Liver (tissue), 9 donors: ENCODE results near the gene AKT3. TPM values are rescaled to one million over a fixed set of nuclear protein-coding genes. Genes with fewer than 3 reads are reported as not detected.

Experiments used
- DNase-seq: peaks from one replicate; pipeline ENCODE4 v3.0.0-alpha.2; 2017; ENCODE audit warnings: low spot score
- H3K27ac ChIP-seq, 2 donors: one replicate each; pipeline ENCODE4 v1.7.0; 2013; ENCODE audit warnings: inconsistent platforms in 2 of 2, low read length in 2 of 2, control low read depth in 1 of 2, low read depth in 1 of 2, mild to moderate bottlenecking in 1 of 2
- H3K27me3 ChIP-seq, 4 donors: one replicate each; pipeline versions ENCODE4 v1.6.1 to v1.7.0; 2013; ENCODE audit warnings: low read length in 3 of 4, inconsistent platforms in 1 of 4, mild to moderate bottlenecking in 1 of 4, moderate library complexity in 1 of 4; ENCODE audit not compliant: control insufficient read depth in 4 of 4, insufficient read depth in 4 of 4
- H3K36me3 ChIP-seq, 4 donors: one replicate each; pipeline versions ENCODE4 v1.6.1 to v1.7.0; 2013; ENCODE audit warnings: low read length in 3 of 4, mild to moderate bottlenecking in 3 of 4, low read depth in 1 of 4, moderate library complexity in 1 of 4; ENCODE audit not compliant: control insufficient read depth in 4 of 4, insufficient read depth in 3 of 4
- H3K4me1 ChIP-seq, 4 donors: one replicate each; pipeline versions ENCODE4 v1.6.1 to v1.7.0; 2013; ENCODE audit warnings: low read length in 3 of 4, mild to moderate bottlenecking in 3 of 4, moderate library complexity in 1 of 4; ENCODE audit not compliant: control insufficient read depth in 4 of 4, insufficient read depth in 4 of 4
- H3K4me3 ChIP-seq, 3 donors: one replicate each; pipeline versions ENCODE4 v1.6.1 to v1.7.0; 2013; ENCODE audit warnings: low read length in 3 of 3, control low read depth in 1 of 3, low read depth in 1 of 3, mild to moderate bottlenecking in 1 of 3
- H3K9ac ChIP-seq, 2 donors: one replicate each; pipeline ENCODE4 v1.7.0; 2013; ENCODE audit warnings: low read length in 2 of 2, mild to moderate bottlenecking in 2 of 2, moderate library complexity in 2 of 2, control low read depth in 1 of 2, low read depth in 1 of 2
- H3K9me3 ChIP-seq, 4 donors: one replicate each; pipeline versions ENCODE4 v1.6.1 to v1.7.0; 2013; ENCODE audit warnings: low read length in 3 of 4; ENCODE audit not compliant: control insufficient read depth in 4 of 4
- ATF3 ChIP-seq: IDR thresholded peaks from 2 replicates; pipeline ENCODE4 v1.6.1; 2016; ENCODE audit warnings: antibody characterized with exemption
- CTCF ChIP-seq: fragments of 150-350 bp; IDR thresholded peaks from 2 replicates; pipeline ENCODE4 v1.5.1; 2017; ENCODE audit warnings: improper control_type of control experiment, low read depth, low read length; ENCODE audit not compliant: missing input control
- EGR1 ChIP-seq, 2 donors: IDR thresholded peaks; 2 replicates each; pipeline ENCODE4 v1.6.1; 2016 to 2018; ENCODE audit warnings: antibody characterized with exemption in 2 of 2, low read depth in 2 of 2
- FOXA1 ChIP-seq: IDR thresholded peaks from 2 replicates; pipeline ENCODE4 v1.6.1; 2016; ENCODE audit warnings: antibody characterized with exemption
- FOXA2 ChIP-seq: IDR thresholded peaks from 2 replicates; pipeline ENCODE4 v1.6.1; 2016; ENCODE audit warnings: antibody characterized with exemption
- GABPA ChIP-seq, 2 donors: IDR thresholded peaks in 1 of 2; conservative IDR thresholded peaks in 1 of 2; 2 replicates each; pipeline ENCODE4 v1.6.1; 2016; ENCODE audit warnings: antibody characterized with exemption in 2 of 2, mild to moderate bottlenecking in 1 of 2, moderate library complexity in 1 of 2
- HNF4A ChIP-seq, 2 donors: conservative IDR thresholded peaks; 2 replicates each; pipeline ENCODE4 v1.6.1; 2016; ENCODE audit warnings: antibody characterized with exemption in 2 of 2, mild to moderate bottlenecking in 2 of 2
- HNF4G ChIP-seq: IDR thresholded peaks from 2 replicates; pipeline ENCODE4 v1.6.1; 2016; ENCODE audit warnings: antibody characterized with exemption
- JUND ChIP-seq, 2 donors: IDR thresholded peaks; 2 replicates each; pipeline ENCODE4 v1.6.1; 2016; ENCODE audit warnings: antibody characterized with exemption in 2 of 2
- MAX ChIP-seq: IDR thresholded peaks from 2 replicates; pipeline ENCODE4 v1.6.1; 2016; ENCODE audit warnings: antibody characterized with exemption
- NR2F2 ChIP-seq: IDR thresholded peaks from 2 replicates; pipeline ENCODE4 v1.6.1; 2016; ENCODE audit warnings: antibody characterized with exemption
- RAD21 ChIP-seq, 2 donors: IDR thresholded peaks; 2 replicates each; pipeline ENCODE4 v1.6.1; 2016; ENCODE audit warnings: antibody characterized with exemption in 2 of 2, mild to moderate bottlenecking in 2 of 2
- REST ChIP-seq: IDR thresholded peaks from 2 replicates; pipeline ENCODE4 v1.6.1; 2016; ENCODE audit warnings: antibody characterized with exemption, mild to moderate bottlenecking
- RXRA ChIP-seq, 2 donors: IDR thresholded peaks; 2 replicates each; pipeline ENCODE4 v1.6.1; 2017 to 2018; ENCODE audit warnings: antibody characterized with exemption in 2 of 2, mild to moderate bottlenecking in 1 of 2
- SP1 ChIP-seq: IDR thresholded peaks from 2 replicates; pipeline ENCODE4 v1.6.1; 2018; ENCODE audit warnings: antibody characterized with exemption, mild to moderate bottlenecking
- TAF1 ChIP-seq: conservative IDR thresholded peaks from 2 replicates; pipeline ENCODE4 v1.6.1; 2016; ENCODE audit warnings: antibody characterized with exemption, mild to moderate bottlenecking
- YY1 ChIP-seq: IDR thresholded peaks from 2 replicates; pipeline ENCODE4 v1.6.1; 2016; ENCODE audit warnings: antibody characterized with exemption, mild to moderate bottlenecking
- ZBTB33 ChIP-seq: IDR thresholded peaks from 2 replicates; pipeline ENCODE4 v1.6.1; 2016; ENCODE audit warnings: antibody characterized with exemption
- WGBS: extraction: QIAGEN DNeasy Blood & Tissue Kit; methylation state at CpG from one replicate; pipeline ENCODE4 v1.1.7; 2013; 5-methylcytosine and 5-hydroxymethylcytosine counted together
- polyA plus RNA-seq, 2 donors: library from polyadenylated mRNA; stranded (reverse) in 1 of 2; unstranded in 1 of 2; fragments of 200-250 nt in 1 of 2; fragments of >200 nt in 1 of 2; fragmentation: Nextera tagmentation in 1 of 2; extraction: Ambion mirVana in 1 of 2; gene quantifications; one replicate each; pipeline versions ENCODE4 v1.2.1 to v1.2.3, GENCODE V29; 2013 to 2015
- total RNA-seq, 2 donors: library from RNA; depleted of rRNA; stranded (reverse); fragments of >200 nt; gene quantifications; one replicate each; pipeline ENCODE4 v1.2.3, GENCODE V29; 2014
- donor health status: healthy.
- donor health status: healthy.
- donor health status: healthy.
- donor health status: healthy.
- donor health status: healthy.

The AKT3 gene
- total and polyA plus RNA-seq, 4 donors = 1.7 to 7.6 (median 2.8) TPM

GRCh38 chr1:243620096-243620495 lies 229.9 kb downstream of the AKT3 start:
- Histone ChIP-seq H3K4me3 (no peak overlapping the region), H3K36me3 (peaks cover 0 to 4% (median 0%) of the 10 kb centered on the region in 4 donors), H3K9me3 (peaks cover 0 to 2% (median 0%) of the 10 kb centered on the region in 4 donors), H3K27ac (no peak overlapping the region), H3K27me3 (no peaks in the 10 kb centered on the region), H3K4me1 (no peaks in the 10 kb centered on the region), H3K9ac (no peak overlapping the region)
- 93% methylated on average over 3 of the region's 3 CpGs for WGBS
- TF ChIP-seq GABPA (IDR thresholded peaks at IDR 0.05 in 1 of 2, conservative IDR thresholded peaks at IDR 0.05 in 1 of 2) (no peak), RXRA (IDR thresholded peaks at IDR 0.05) (no peak), JUND (IDR thresholded peaks at IDR 0.05) (no peak), HNF4G (no peak), FOXA1 (no peak), TAF1 (no peak), HNF4A (conservative IDR thresholded peaks at IDR 0.05) (no peak), FOXA2 (no peak), ATF3 (no peak), SP1 (no peak), NR2F2 (no peak), REST (no peak), EGR1 (IDR thresholded peaks at IDR 0.05; ENCODE audit: low read depth in 2 of 2) (no peak), MAX (no peak), ZBTB33 (no peak), RAD21 (IDR thresholded peaks at IDR 0.05) (no peak), CTCF (no peak), YY1 (no peak)
- no peak for DNase-seq
